Measurements from ENCODE around the gene CRY2. TPM values are rescaled to one million over a fixed set of nuclear protein-coding genes. Genes with fewer than 3 reads are reported as not detected.

Gene CRY2
- polyA plus RNA-seq, 1 donor (not counting 4 experiments of a cell fraction or from before 2014, with no cell fraction given), result 7.9 TPM

GRCh38 chr11:45922425-45923082 lies 75.3 kb downstream of the CRY2 start, which contains the start of gene LARGE2:
TSS of gene LARGE2 (plus strand) at chr11:45922656. CDS start at chr11:45922883, 227 bp downstream.
- Histone ChIP-seq H2AFZ (ENCODE audit: control insufficient read depth, low read length) (no peak within 1 kb of the TSS), H3K27ac (ENCODE audit: control insufficient read depth, insufficient read depth, low read length) (peak within 1 kb of the TSS; percentile 3), H3K9ac (ENCODE audit: control insufficient read depth, extremely low read depth, insufficient read depth, low read length) (peak within 1 kb of the TSS; percentile 66), H3K27me3 (ENCODE audit: control insufficient read depth, extremely low read depth, insufficient read depth, low read length) (no peaks in the 10 kb centered on the region), H3K4me2 (ENCODE audit: control insufficient read depth, extremely low read depth, insufficient read depth, low read depth, low read length) (peak within 1 kb of the TSS; percentile 56), H3K36me3 (ENCODE audit: control insufficient read depth in 2 of 2, extremely low read depth in 1 of 2, insufficient read depth in 2 of 2, low read length in 2 of 2) (peaks cover 0 to 9% of the 10 kb centered on the region in 2 experiments), H3K9me3 (ENCODE audit: control insufficient read depth, low read depth, low read length) (no peaks in the 10 kb centered on the region), H4K20me1 (ENCODE audit: control insufficient read depth, extremely low read depth, insufficient read depth, low read length) (no peaks in the 10 kb centered on the region), H3K9me1 (ENCODE audit: control insufficient read depth, extremely low read depth, insufficient read depth, low read length) (peaks cover 5% of the 10 kb centered on the region), H3K79me2 (ENCODE audit: control insufficient read depth, insufficient read depth, low read length) (peaks cover 11% of the 10 kb centered on the region), H3K4me3 (ENCODE audit: control insufficient read depth in 2 of 3, extremely low read depth in 1 of 3, insufficient read depth in 2 of 3, low read depth in 1 of 3, low read length in 3 of 3) (peak within 1 kb of the TSS; percentile 40 to 75 (median 64)), H3K4me1 (ENCODE audit: control insufficient read depth, extremely low read depth, insufficient read depth, low read length) (peaks cover 7% of the 10 kb centered on the region)
- dilution Hi-C loops (cut with MboI; ENCODE audit: extremely low pct_ligation_motif_present, low sequenced_read_pairs), result no loop called here
- FAIRE-seq (no peak), DNase-seq (ENCODE audit: low read depth, low spot score) (no peak)
- no peak for TF ChIP-seq EZH2 (IDR thresholded peaks at IDR 0.05; ENCODE audit: low read length)

DNA sequence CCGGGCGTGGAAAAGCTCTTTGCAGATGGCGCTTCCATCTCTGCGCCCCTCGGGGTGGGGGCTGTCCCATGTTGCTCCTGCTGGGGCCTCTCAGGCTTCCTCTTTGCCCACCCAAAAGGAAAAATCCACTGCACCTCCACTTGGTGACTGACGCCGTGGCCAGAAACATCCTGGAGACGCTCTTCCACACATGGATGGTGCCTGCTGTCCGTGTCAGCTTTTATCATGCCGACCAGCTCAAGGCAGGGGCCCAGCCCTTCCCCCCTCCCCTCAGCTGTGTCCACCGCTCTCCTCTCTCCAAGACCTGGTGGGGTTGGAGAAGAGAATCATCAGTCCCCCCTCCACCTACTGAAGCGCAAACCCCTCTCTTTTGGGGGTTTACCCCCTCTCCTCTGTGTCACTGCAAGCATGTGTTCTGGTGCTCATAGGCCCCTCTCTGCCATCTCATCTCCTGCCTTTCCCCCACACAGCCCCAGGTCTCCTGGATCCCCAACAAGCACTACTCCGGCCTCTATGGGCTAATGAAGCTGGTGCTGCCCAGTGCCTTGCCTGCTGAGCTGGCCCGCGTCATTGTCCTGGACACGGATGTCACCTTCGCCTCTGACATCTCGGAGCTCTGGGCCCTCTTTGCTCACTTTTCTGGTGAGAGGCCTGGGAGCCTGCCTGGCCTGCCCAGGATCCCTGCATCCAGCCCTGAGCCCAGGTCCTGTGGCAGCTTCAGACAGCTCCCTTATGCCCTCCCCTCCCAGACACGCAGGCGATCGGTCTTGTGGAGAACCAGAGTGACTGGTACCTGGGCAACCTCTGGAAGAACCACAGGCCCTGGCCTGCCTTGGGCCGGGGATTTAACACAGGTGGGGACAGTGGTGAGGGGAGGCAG lies 77.0 kb downstream of the CRY2 start:
- H3K4me2 ChIP-seq (ENCODE audit: control insufficient read depth, extremely low read depth, insufficient read depth, low read depth, low read length), result peak overlapping the region; percentile 49
- peak overlapping the region in 2 of 3 experiments; percentile 44 to 64 for H3K4me3 ChIP-seq (ENCODE audit: control insufficient read depth in 2 of 3, extremely low read depth in 1 of 3, insufficient read depth in 2 of 3, low read depth in 1 of 3, low read length in 3 of 3)
- FAIRE-seq, result no peak

More for the DNA sequence above, 77.0 kb downstream of the CRY2 start:
- Histone ChIP-seq H2AFZ (ENCODE audit: control insufficient read depth, low read length) (no peak overlapping the region), H3K27me3 (ENCODE audit: control insufficient read depth, extremely low read depth, insufficient read depth, low read length) (no peaks in the 10 kb centered on the region), H3K36me3 (ENCODE audit: control insufficient read depth in 2 of 2, extremely low read depth in 1 of 2, insufficient read depth in 2 of 2, low read length in 2 of 2) (peaks cover 0 to 11% of the 10 kb centered on the region in 2 experiments), H4K20me1 (ENCODE audit: control insufficient read depth, extremely low read depth, insufficient read depth, low read length) (no peaks in the 10 kb centered on the region), H3K79me2 (ENCODE audit: control insufficient read depth, insufficient read depth, low read length) (peaks cover 10% of the 10 kb centered on the region), H3K9me3 (ENCODE audit: control insufficient read depth, low read depth, low read length) (no peaks in the 10 kb centered on the region), H3K9me1 (ENCODE audit: control insufficient read depth, extremely low read depth, insufficient read depth, low read length) (peaks cover 5% of the 10 kb centered on the region), H3K27ac (ENCODE audit: control insufficient read depth, insufficient read depth, low read length) (no peak overlapping the region), H3K9ac (ENCODE audit: control insufficient read depth, extremely low read depth, insufficient read depth, low read length) (no peak overlapping the region), H3K4me1 (ENCODE audit: control insufficient read depth, extremely low read depth, insufficient read depth, low read length) (peaks cover 22% of the 10 kb centered on the region)
- dilution Hi-C loops (cut with MboI; ENCODE audit: extremely low pct_ligation_motif_present, low sequenced_read_pairs), result no loop called here
- TF ChIP-seq, protein P1, sequence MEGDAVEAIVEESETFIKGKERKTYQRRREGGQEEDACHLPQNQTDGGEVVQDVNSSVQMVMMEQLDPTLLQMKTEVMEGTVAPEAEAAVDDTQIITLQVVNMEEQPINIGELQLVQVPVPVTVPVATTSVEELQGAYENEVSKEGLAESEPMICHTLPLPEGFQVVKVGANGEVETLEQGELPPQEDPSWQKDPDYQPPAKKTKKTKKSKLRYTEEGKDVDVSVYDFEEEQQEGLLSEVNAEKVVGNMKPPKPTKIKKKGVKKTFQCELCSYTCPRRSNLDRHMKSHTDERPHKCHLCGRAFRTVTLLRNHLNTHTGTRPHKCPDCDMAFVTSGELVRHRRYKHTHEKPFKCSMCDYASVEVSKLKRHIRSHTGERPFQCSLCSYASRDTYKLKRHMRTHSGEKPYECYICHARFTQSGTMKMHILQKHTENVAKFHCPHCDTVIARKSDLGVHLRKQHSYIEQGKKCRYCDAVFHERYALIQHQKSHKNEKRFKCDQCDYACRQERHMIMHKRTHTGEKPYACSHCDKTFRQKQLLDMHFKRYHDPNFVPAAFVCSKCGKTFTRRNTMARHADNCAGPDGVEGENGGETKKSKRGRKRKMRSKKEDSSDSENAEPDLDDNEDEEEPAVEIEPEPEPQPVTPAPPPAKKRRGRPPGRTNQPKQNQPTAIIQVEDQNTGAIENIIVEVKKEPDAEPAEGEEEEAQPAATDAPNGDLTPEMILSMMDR (optimal IDR thresholded peaks at IDR 0.05 in 1 of 3, IDR thresholded peaks at IDR 0.05 in 1 of 3, conservative IDR thresholded peaks at IDR 0.05 in 1 of 3; ENCODE audit: extremely low read depth in 1 of 3, insufficient read depth in 2 of 3, low read length in 3 of 3), result no peak
- no peak for TF ChIP-seq EZH2 (IDR thresholded peaks at IDR 0.05; ENCODE audit: low read length)
- no peak for DNase-seq (ENCODE audit: low read depth, low spot score)
